Skin epidermis (tissue), 12 donors: ENCODE results near the gene GUF1.
A peak's percentile ranks its signal among the peaks of the same experiment; 100 is the strongest.
"Not testable (repeated sequence)": the region's sequence is repeated elsewhere in the genome, so short reads cannot be mapped to it uniquely, and the experiment has no call there.

Source experiments
- H3K27ac ChIP-seq, 21 experiments: fragments of 200-600 bp; sonication (generic) in 11 of 21; one replicate each; pipeline ENCODE4 v1.5.0; 2020; ENCODE audit warnings: mild to moderate bottlenecking in 3 of 21, inconsistent platforms in 2 of 21, moderate library complexity in 2 of 21
- H3K4me3 ChIP-seq, 7 experiments: fragments of 200-600 bp; sonication (generic) in 2 of 7; one replicate each; pipeline ENCODE4 v1.5.0; 2020; ENCODE audit warnings: inconsistent platforms in 2 of 7, mild to moderate bottlenecking in 2 of 7, moderate library complexity in 1 of 7

Gene GUF1

GRCh38 chr4:44684648-44685047, 6.4 kb downstream of the GUF1 start:
- H3K4me3 ChIP-seq = no peak overlapping the region
- no peak overlapping the region for H3K27ac ChIP-seq

- Histone ChIP-seq H3K27ac (no peak overlapping the region), H3K4me3 (no peak overlapping the region)
These were observed 22.2 kb downstream of the GUF1 start for GRCh38 chr4:44700427-44700826.

GRCh38 chr4:44701037-44701436, 22.8 kb downstream of the GUF1 start:
- no peak overlapping the region for H3K27ac ChIP-seq
- H3K4me3 ChIP-seq = no peak overlapping the region

- H3K27ac ChIP-seq = no peak overlapping the region
- no peak overlapping the region for H3K4me3 ChIP-seq
These were observed 26.5 kb downstream of the GUF1 start for GRCh38 chr4:44704673-44705072.

- no peak overlapping the region for H3K27ac ChIP-seq
- no peak overlapping the region for H3K4me3 ChIP-seq
These were observed 34.9 kb downstream of the GUF1 start for GRCh38 chr4:44713125-44713524.

- H3K4me3 ChIP-seq = no peak overlapping the region
- no peak overlapping the region for H3K27ac ChIP-seq
These were observed 38.4 kb downstream of the GUF1 start for GRCh38 chr4:44716597-44716996.

GRCh38 chr4:44720371-44720770, 42.2 kb downstream of the GUF1 start:
- Histone ChIP-seq H3K4me3 (no peak overlapping the region), H3K27ac (no peak overlapping the region)

GRCh38 chr4:44722001-44722400, 43.8 kb downstream of the GUF1 start:
- Histone ChIP-seq H3K27ac (no peak overlapping the region), H3K4me3 (no peak overlapping the region)

- Histone ChIP-seq H3K27ac (peak overlapping the region in 5 of 21 experiments; percentile 74 to 90 (median 88)), H3K4me3 (peak overlapping the region in 6 of 7 experiments; percentile 67 to 91 (median 80))
These were observed 46.9 kb downstream of the GUF1 start for GRCh38 chr4:44725166-44725565.

- Histone ChIP-seq H3K4me3 (peak overlapping the region; percentile 67 to 91 (median 78)), H3K27ac (peak overlapping the region in 20 of 21 experiments; percentile 37 to 90 (median 80))
These were observed 47.5 kb downstream of the GUF1 start for GRCh38 chr4:44725726-44726037.

GRCh38 chr4:44726038-44726871, 48.0 kb downstream of the GUF1 start, which contains the start of gene GNPDA2:
GNPDA2 (minus strand) TSS chr4:44726556; CDS start chr4:44722207, 4,349 bp downstream.
- peak within 1 kb of the TSS; percentile 67 to 91 (median 78) for H3K4me3 ChIP-seq

GRCh38 chr4:44727471-44727870, 49.3 kb downstream of the GUF1 start:
- Histone ChIP-seq H3K27ac (no peak overlapping the region), H3K4me3 (no peak overlapping the region)

More at GRCh38 chr4:44726038-44726871, 48.0 kb downstream of the GUF1 start, which contains the start of gene GNPDA2:
- peak within 1 kb of the TSS in 20 of 21 experiments; percentile 37 to 90 (median 80) for H3K27ac ChIP-seq

- H3K4me3 ChIP-seq, H3K27ac ChIP-seq: not testable (repeated sequence)
These were observed 50.5 kb downstream of the GUF1 start for GRCh38 chr4:44728694-44729093.

GRCh38 chr4:44736900-44737299, 58.7 kb downstream of the GUF1 start:
- H3K27ac ChIP-seq = no peak overlapping the region
- H3K4me3 ChIP-seq = no peak overlapping the region

- H3K27ac ChIP-seq = no peak overlapping the region
- H3K4me3 ChIP-seq = no peak overlapping the region
These were observed 60.4 kb downstream of the GUF1 start for GRCh38 chr4:44738615-44739014.

- no peak overlapping the region for H3K4me3 ChIP-seq
- H3K27ac ChIP-seq = no peak overlapping the region
These were observed 62.0 kb downstream of the GUF1 start for GRCh38 chr4:44740201-44740600.
